Osteocyte (in vitro differentiated cells): ENCODE data around the gene GIMAP8. TPM values are rescaled to one million over a fixed set of nuclear protein-coding genes. Genes with fewer than 3 reads are reported as not detected.

Experiments
- DNase-seq: peaks from one replicate; pipeline ENCODE4 v3.0.0; 2021; ENCODE audit warnings: mixed read lengths; ENCODE audit not compliant: unreplicated experiment; ENCODE audit errors: extremely low spot score
- H3K27ac Mint-ChIP-seq: one replicate; pipeline ENCODE4 v1.8.0; 2021; ENCODE audit warnings: mild to moderate bottlenecking, mixed read lengths; ENCODE audit not compliant: unreplicated experiment
- H3K27me3 Mint-ChIP-seq: one replicate; pipeline ENCODE4 v1.8.0; 2021; ENCODE audit warnings: mixed read lengths; ENCODE audit not compliant: unreplicated experiment
- H3K36me3 Mint-ChIP-seq: one replicate; pipeline ENCODE4 v1.8.0; 2021; ENCODE audit warnings: mixed read lengths; ENCODE audit not compliant: unreplicated experiment
- H3K4me1 Mint-ChIP-seq: one replicate; pipeline ENCODE4 v1.8.0; 2021; ENCODE audit warnings: mixed read lengths; ENCODE audit not compliant: unreplicated experiment
- H3K4me3 Mint-ChIP-seq: one replicate; pipeline ENCODE4 v1.8.0; 2021; ENCODE audit warnings: mild to moderate bottlenecking, moderate library complexity, mixed read lengths; ENCODE audit not compliant: unreplicated experiment
- H3K9me3 Mint-ChIP-seq: one replicate; pipeline ENCODE4 v1.8.0; 2021; ENCODE audit warnings: mixed read lengths; ENCODE audit not compliant: unreplicated experiment
- CTCF ChIP-seq: fragments of 200-600 bp; sonication (generic); IDR thresholded peaks from 2 replicates; pipeline ENCODE4 v1.5.0; 2021; ENCODE audit warnings: antibody characterized with exemption, mild to moderate bottlenecking, moderate library complexity
- total RNA-seq: library from RNA; stranded (reverse); gene quantifications from 2 replicates; pipeline ENCODE4 v1.2.1, GENCODE V29; 2021

The GIMAP8 gene
- total RNA-seq, 1 donor from 2014 or later, result not detected

- H3K27ac Mint-ChIP-seq, result no peak overlapping the region
- H3K4me3 Mint-ChIP-seq, result no peak overlapping the region
- peaks cover 36% of the 10 kb centered on the region for H3K4me1 Mint-ChIP-seq
- no peak for TF ChIP-seq CTCF
- H3K36me3 Mint-ChIP-seq, result peaks cover 4% of the 10 kb centered on the region
- DNase-seq, result no peak
- no peaks in the 10 kb centered on the region for H3K9me3 Mint-ChIP-seq
- H3K27me3 Mint-ChIP-seq, result no peaks in the 10 kb centered on the region
Observed at GRCh38 chr7:150408393-150409299, 41.8 kb upstream of the GIMAP8 start.

GRCh38 chr7:150409300-150410030 lies 41.0 kb upstream of the GIMAP8 start:
- no peak for DNase-seq
- no peaks in the 10 kb centered on the region for H3K9me3 Mint-ChIP-seq
- peaks cover 4% of the 10 kb centered on the region for H3K36me3 Mint-ChIP-seq
- TF ChIP-seq CTCF, result no peak
- H3K4me3 Mint-ChIP-seq, result no peak overlapping the region
- H3K27me3 Mint-ChIP-seq, result no peaks in the 10 kb centered on the region
- peaks cover 27% of the 10 kb centered on the region for H3K4me1 Mint-ChIP-seq
- no peak overlapping the region for H3K27ac Mint-ChIP-seq

DNA sequence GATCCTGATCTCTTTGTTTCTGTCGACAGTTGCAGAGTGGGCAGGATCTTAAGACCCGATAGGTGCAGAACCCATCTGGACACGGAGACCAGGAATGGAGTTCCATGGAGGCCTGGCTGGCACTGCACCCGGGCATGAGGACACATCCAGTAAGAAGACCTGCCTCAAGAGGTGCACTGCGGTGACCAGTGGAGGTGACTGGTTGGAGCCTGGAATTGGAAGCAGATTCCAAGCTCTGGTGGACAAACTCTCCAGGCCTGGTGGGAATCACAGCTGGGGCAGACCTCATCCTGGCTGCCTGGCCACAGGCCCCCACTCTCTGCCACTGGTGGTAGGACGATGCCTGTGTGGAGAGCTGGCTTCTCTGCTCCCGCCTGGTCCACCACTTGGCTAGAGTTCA lies 40.3 kb upstream of the GIMAP8 start:
- Mint-ChIP-seq H3K36me3 (peaks cover 4% of the 10 kb centered on the region), H3K4me1 (peaks cover 25% of the 10 kb centered on the region), H3K27ac (no peak overlapping the region), H3K4me3 (no peak overlapping the region), H3K27me3 (no peaks in the 10 kb centered on the region), H3K9me3 (no peaks in the 10 kb centered on the region)
- TF ChIP-seq CTCF, result no peak
- DNase-seq, result no peak

- H3K4me3 Mint-ChIP-seq, result no peak overlapping the region
- peaks cover 21% of the 10 kb centered on the region for H3K4me1 Mint-ChIP-seq
Observed at GRCh38 chr7:150410680-150411346, 39.6 kb upstream of the GIMAP8 start.

More at GRCh38 chr7:150410680-150411346, 39.6 kb upstream of the GIMAP8 start:
- no peaks in the 10 kb centered on the region for H3K27me3 Mint-ChIP-seq
- no peak for DNase-seq
- no peaks in the 10 kb centered on the region for H3K9me3 Mint-ChIP-seq
- H3K27ac Mint-ChIP-seq, result peak overlapping the region; percentile 16
- H3K36me3 Mint-ChIP-seq, result peaks cover 4% of the 10 kb centered on the region
- TF ChIP-seq CTCF, result no peak
